H1 (cell line): ENCODE results near the gene SPG7.

Experiments used
- EZH2 ChIP-seq: fragments of 200-600 bp; sonication (generic); IDR thresholded peaks from 2 replicates; pipeline ENCODE4 v1.7.1; 2012; ENCODE audit warnings: low read depth, mild to moderate bottlenecking, moderate library complexity, low read length, inconsistent platforms; ENCODE audit not compliant: severe bottlenecking
- GTF2F1 ChIP-seq: IDR thresholded peaks from 2 replicates; pipeline ENCODE4 v1.6.1; 2012; ENCODE audit warnings: low read depth, low read length, improper control_type of control experiment, borderline replicate concordance
- JUN ChIP-seq: IDR thresholded peaks from 2 replicates; pipeline ENCODE4 v1.6.1; 2011; ENCODE audit warnings: low read depth, mild to moderate bottlenecking, improper control_type of control experiment, low read length
- POLR2A ChIP-seq, 2 experiments: IDR thresholded peaks; 1 replicate in 1 of 2; 2 replicates in 1 of 2; pipeline ENCODE4 v1.6.1; 2011; ENCODE audit warnings: low read depth in 2 of 2, low read length in 2 of 2, mild to moderate bottlenecking in 2 of 2; ENCODE audit errors: control extremely low read depth in 1 of 2
- POLR2AphosphoS5 ChIP-seq: IDR thresholded peaks from 2 replicates; pipeline ENCODE4 v1.6.1; 2011; ENCODE audit warnings: low read depth, low read length
- TF ChIP-seq, protein P1 (sequence below), 3 experiments: IDR thresholded peaks; 1 replicate in 2 of 3; 2 replicates in 1 of 3; pipeline versions ENCODE4 v1.5.1 to v1.6.1; 2011; ENCODE audit warnings: low read length in 3 of 3, mild to moderate bottlenecking in 3 of 3, inconsistent platforms in 2 of 3, low read depth in 1 of 3, moderate library complexity in 1 of 3; ENCODE audit not compliant: insufficient read depth in 1 of 3; ENCODE audit errors: control extremely low read depth in 1 of 3
- TF ChIP-seq, protein P2 (sequence below): IDR thresholded peaks from 2 replicates; pipeline ENCODE4 v1.6.1; 2011; ENCODE audit warnings: low read length, improper control_type of control experiment
- TF ChIP-seq, protein P3 (sequence below): IDR thresholded peaks from 2 replicates; pipeline ENCODE4 v1.6.1; 2011; ENCODE audit warnings: low read depth, mild to moderate bottlenecking, low read length; ENCODE audit not compliant: insufficient read depth

DNA sequence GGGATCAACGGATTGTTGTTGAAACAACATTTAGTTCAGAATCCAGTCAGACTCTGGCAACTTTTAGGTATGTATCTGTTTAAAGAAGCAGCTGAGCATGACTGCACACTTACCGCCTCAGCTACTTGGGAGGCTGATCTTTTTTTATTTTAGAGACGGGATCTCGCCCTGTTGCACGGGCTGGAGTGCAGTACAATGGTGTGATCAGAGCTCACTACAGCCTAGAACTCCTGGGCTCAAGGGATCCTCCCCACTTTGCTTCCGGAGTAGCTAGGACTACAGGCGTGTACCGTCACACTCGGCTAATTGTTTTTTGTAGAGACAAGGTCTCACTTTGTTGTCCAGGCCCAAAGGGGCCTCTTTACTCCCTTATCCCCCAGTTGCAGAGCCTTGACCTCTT, 2.3 kb downstream of the SPG7 start:
- TF ChIP-seq, protein P1, sequence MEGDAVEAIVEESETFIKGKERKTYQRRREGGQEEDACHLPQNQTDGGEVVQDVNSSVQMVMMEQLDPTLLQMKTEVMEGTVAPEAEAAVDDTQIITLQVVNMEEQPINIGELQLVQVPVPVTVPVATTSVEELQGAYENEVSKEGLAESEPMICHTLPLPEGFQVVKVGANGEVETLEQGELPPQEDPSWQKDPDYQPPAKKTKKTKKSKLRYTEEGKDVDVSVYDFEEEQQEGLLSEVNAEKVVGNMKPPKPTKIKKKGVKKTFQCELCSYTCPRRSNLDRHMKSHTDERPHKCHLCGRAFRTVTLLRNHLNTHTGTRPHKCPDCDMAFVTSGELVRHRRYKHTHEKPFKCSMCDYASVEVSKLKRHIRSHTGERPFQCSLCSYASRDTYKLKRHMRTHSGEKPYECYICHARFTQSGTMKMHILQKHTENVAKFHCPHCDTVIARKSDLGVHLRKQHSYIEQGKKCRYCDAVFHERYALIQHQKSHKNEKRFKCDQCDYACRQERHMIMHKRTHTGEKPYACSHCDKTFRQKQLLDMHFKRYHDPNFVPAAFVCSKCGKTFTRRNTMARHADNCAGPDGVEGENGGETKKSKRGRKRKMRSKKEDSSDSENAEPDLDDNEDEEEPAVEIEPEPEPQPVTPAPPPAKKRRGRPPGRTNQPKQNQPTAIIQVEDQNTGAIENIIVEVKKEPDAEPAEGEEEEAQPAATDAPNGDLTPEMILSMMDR (IDR thresholded peaks at IDR 0.05; ENCODE audit: control extremely low read depth in 1 of 3, insufficient read depth in 1 of 3, low read depth in 1 of 3, low read length in 3 of 3) = no peak
- TF ChIP-seq JUN (no peak), POLR2A (IDR thresholded peaks at IDR 0.05; ENCODE audit: control extremely low read depth in 1 of 2, low read depth in 2 of 2, low read length in 2 of 2) (no peak), EZH2 (no peak), GTF2F1 (no peak), POLR2AphosphoS5 (no peak)
- TF ChIP-seq, protein P2, sequence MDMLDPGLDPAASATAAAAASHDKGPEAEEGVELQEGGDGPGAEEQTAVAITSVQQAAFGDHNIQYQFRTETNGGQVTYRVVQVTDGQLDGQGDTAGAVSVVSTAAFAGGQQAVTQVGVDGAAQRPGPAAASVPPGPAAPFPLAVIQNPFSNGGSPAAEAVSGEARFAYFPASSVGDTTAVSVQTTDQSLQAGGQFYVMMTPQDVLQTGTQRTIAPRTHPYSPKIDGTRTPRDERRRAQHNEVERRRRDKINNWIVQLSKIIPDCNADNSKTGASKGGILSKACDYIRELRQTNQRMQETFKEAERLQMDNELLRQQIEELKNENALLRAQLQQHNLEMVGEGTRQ = no peak
- TF ChIP-seq, protein P3, sequence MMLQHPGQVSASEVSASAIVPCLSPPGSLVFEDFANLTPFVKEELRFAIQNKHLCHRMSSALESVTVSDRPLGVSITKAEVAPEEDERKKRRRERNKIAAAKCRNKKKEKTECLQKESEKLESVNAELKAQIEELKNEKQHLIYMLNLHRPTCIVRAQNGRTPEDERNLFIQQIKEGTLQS = no peak
